ENCODE data around the gene KAT6B.

DNA sequence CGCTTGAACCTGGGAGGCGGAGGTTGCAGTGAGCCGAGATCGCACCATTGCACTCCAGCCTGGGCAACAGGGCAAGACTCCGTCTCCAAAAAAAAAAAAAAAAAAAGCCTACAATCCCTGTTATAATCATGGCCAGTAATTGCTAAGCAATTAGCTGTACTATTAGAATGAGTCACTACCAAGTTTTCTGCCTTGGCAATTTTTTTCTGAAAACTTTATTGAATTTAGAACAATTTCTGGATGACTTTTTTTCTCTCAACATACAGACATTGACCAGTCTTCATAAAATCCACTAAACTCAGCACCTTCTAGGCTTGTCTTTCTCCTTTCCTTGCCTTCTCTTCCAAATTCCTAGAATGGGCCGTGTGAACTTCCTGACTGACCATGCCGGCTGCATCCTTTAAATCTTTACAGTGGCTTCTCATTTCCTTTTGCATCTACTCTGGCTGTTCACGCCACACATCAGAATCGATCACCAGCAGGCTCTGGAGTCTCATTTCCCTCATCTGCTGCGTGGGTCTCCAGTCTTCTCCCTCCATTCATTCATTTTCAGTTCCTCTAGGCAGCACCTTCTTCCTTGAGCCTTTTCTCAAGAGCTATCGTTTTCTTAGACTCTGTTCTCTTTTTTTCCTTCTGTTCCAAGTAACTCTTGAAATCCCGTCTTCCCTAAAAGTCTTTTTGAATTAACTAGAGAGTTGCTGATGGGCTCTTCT lies 107.9 kb downstream of the KAT6B start:
- TF ChIP-seq, protein P1, sequence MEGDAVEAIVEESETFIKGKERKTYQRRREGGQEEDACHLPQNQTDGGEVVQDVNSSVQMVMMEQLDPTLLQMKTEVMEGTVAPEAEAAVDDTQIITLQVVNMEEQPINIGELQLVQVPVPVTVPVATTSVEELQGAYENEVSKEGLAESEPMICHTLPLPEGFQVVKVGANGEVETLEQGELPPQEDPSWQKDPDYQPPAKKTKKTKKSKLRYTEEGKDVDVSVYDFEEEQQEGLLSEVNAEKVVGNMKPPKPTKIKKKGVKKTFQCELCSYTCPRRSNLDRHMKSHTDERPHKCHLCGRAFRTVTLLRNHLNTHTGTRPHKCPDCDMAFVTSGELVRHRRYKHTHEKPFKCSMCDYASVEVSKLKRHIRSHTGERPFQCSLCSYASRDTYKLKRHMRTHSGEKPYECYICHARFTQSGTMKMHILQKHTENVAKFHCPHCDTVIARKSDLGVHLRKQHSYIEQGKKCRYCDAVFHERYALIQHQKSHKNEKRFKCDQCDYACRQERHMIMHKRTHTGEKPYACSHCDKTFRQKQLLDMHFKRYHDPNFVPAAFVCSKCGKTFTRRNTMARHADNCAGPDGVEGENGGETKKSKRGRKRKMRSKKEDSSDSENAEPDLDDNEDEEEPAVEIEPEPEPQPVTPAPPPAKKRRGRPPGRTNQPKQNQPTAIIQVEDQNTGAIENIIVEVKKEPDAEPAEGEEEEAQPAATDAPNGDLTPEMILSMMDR (conservative IDR thresholded peaks at IDR 0.05 in 1 of 2, IDR thresholded peaks at IDR 0.05 in 1 of 2; ENCODE audit: low read depth in 1 of 2, low read length in 2 of 2), result no peak
- TF ChIP-seq EZH2 (IDR thresholded peaks at IDR 0.05; ENCODE audit: low read length, missing control alignments), result no peak

All from fibroblast of lung (primary cell).